HL-60/S4 treated with phorbol 12-myristate 13-acetate at 8.2 ng/mL for 4 days and 3 days (cell line): ENCODE data around the gene TBX3.

Experiments
- in situ Hi-C: fragments of 300-500 bp; cut with MboI; formaldehyde crosslinking; loops from 2 replicates; pipeline ENCODE4 v1.15.0; 2022; ENCODE audit warnings: low sequenced_read_pairs

The TBX3 gene

GRCh38 chr12:114697243-114697716 lies 13.3 kb upstream of the TBX3 start:
- in situ Hi-C loops = no loop called here

- in situ Hi-C loops = no loop called here
Measured at GRCh38 chr12:114696443-114697242, 12.7 kb upstream of the TBX3 start.

- in situ Hi-C loops = no loop called here
Measured at GRCh38 chr12:114695305-114695592, 11.3 kb upstream of the TBX3 start.

GRCh38 chr12:114694436-114695304 lies 10.7 kb upstream of the TBX3 start:
- in situ Hi-C loops = no loop called here

- in situ Hi-C loops = no loop called here
Measured at GRCh38 chr12:114693532-114693931, 9.6 kb upstream of the TBX3 start.

- in situ Hi-C loops = no loop called here
Measured at GRCh38 chr12:114693059-114693531, 9.1 kb upstream of the TBX3 start.

GRCh38 chr12:114692186-114693058 lies 8.4 kb upstream of the TBX3 start:
- in situ Hi-C loops = no loop called here

GRCh38 chr12:114691763-114692185 lies 7.8 kb upstream of the TBX3 start:
- in situ Hi-C loops = no loop called here

GRCh38 chr12:114691196-114691595 lies 7.2 kb upstream of the TBX3 start:
- in situ Hi-C loops = no loop called here

GRCh38 chr12:114690267-114691135 lies 6.5 kb upstream of the TBX3 start:
- in situ Hi-C loops = no loop called here

- in situ Hi-C loops = no loop called here
Measured at GRCh38 chr12:114689075-114689994, 5.4 kb upstream of the TBX3 start.

- in situ Hi-C loops = no loop called here
Measured at GRCh38 chr12:114688256-114688845, 4.4 kb upstream of the TBX3 start.

GRCh38 chr12:114687802-114688201 lies 3.8 kb upstream of the TBX3 start:
- in situ Hi-C loops = no loop called here

GRCh38 chr12:114686773-114687500 lies 3.0 kb upstream of the TBX3 start:
- in situ Hi-C loops = no loop called here

GRCh38 chr12:114686426-114686772 lies 2.4 kb upstream of the TBX3 start:
- in situ Hi-C loops = no loop called here

GRCh38 chr12:114685869-114686268 lies 1.9 kb upstream of the TBX3 start:
- in situ Hi-C loops = no loop called here

- in situ Hi-C loops = no loop called here
Measured at GRCh38 chr12:114685320-114685781, 1.4 kb upstream of the TBX3 start.

GRCh38 chr12:114684870-114685273 lies 897 bp upstream of the TBX3 start:
- in situ Hi-C loops = no loop called here
